GM19467 (cell line): Measurements from ENCODE around the gene NDUFS8.

ENCODE experiments used
- ATAC-seq: cut with Tn5 transposase; IDR thresholded peaks from one replicate; pipeline ENCODE4 v1.9.1; 2021; ENCODE audit warnings: mild to moderate bottlenecking, moderate library complexity; ENCODE audit not compliant: unreplicated experiment

NDUFS8 gene

DNA sequence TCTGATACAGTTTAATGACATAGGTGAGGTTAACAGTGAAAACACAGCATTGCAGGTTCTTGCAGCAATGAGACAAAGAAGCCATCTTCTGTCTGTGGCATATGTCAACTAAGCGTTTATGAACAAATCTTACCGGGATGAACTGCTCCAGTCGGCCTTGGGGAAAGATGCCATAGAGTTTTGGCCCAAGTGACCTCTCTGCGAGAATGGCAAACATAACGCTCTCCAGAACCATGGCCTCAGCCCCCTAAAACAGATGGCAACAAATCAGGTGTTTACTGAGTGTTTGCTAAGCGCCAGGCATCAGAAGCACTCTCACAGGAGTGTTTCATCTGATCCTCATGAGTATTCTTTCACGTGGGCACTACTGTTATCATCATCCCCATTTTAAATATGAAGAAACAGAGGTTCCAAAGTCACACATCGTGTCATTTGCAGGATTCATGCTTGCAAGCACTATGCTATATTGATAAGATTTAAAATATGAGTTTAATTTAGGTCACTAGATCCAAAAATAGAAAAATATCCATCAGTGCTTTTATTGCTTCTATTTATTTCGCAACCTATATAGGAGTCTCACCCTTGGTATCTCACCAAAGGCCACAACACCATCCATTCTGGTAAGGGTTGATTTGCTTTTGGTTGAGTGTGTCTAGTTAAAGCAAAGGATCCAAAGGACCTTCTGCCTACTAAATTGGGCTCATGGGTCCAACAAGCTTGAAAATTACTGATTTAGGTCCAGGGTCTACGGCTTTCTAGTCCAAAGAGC, 44.3 kb downstream of the NDUFS8 start:
- ATAC-seq = no peak

DNA sequence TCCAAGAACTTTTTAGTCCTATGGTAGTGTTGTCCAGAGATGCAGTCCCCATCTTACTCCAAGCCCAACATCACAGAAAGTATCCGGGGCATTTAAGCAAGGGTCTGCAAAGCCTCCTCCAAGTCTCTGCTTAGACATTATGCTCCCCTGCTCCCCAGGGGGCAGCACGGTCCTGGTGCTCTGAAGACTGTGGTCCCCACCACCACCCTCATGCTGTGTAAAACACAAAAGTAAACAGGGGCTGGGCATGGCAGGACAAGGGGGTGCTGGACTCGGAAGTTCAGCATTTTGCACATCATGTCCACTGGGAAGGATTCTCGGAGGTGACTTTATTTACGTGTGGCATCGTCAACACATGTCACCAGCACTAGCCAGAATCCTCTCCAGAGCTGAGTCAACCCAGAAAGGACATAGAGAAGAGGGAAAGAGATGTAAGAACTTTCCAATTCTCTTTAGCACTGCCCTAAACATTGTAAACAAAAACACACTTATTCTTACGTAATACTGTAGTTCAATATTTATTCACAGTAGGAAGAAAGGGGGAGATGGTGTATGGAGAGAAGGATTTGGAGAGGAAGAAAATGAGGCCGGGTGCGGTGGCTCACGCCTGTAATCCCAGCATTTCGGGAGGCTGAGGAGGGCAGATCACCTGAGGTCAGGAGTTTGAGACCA, 46.0 kb downstream of the NDUFS8 start:
- ATAC-seq = no peak

DNA sequence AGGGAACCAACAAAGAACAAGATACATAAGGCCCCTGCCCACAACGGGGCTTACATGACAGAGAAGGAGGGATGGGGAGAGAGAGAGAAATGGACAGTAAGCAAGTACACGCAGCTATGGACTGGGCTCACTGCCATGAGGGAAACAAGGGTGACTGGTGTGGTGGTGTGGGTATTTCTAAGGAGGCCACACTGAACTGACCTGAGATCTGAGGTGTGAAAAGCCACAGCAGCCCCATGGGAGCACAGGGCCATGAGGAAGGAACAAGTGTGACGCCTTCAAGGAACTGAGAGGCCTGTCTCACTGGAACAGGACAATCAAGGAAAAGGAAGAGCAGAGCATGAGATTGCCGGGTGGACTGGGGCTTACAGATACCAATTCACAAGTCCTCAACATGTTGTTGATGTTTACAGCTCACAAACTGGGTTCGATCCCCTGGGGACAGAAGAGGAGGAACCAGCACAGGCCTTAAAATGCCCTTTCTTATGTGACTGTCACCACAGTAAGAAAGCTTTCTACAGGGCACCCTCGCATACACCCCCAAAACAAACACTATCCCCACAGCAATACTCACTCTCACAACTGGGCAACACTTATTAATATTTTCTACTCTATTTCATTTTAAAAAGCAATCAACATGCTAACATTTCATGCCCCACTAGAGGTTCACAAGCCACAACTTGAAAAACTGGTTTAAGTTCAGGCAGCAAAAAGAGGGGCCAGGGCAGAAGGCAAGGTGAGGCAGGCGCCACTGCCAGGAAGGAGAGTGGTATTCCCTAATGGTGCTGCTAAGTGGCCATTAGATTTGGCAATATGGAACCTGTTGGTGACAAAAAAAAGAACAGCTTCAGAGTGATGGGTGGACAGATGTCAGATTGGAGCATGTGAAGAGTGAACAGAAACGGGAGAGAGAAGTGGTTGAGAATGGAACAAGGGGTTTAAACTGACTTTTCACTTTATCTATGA, 47.4 kb downstream of the NDUFS8 start:
- no peak for ATAC-seq

DNA sequence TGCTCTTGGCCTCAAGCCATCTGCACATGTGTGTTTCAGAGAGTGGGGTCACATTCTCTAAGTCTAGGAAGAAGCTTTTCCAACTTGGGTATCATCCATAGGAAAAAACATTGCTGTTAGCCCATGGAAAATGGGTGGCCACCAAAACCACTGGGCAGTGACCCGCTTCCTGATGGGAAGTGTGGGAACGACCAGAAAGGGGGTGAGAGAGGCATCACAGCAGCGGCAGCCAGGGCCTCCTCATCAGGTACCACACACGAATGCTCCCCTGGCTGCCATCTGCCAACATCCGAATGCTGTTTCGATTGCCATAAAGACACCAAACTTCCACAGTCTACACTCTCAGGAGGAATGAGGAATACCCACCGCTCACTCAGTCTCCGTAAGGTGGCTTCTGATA, 50.4 kb downstream of the NDUFS8 start:
- ATAC-seq = no peak

- no peak for ATAC-seq
Measured at GRCh38 chr11:68081691-68082090, 51.2 kb downstream of the NDUFS8 start.

GRCh38 chr11:68082481-68082880, 52.0 kb downstream of the NDUFS8 start:
- no peak for ATAC-seq

- no peak for ATAC-seq
Measured at GRCh38 chr11:68083517-68083916, 53.0 kb downstream of the NDUFS8 start.
